K562 (cell line): ENCODE data around the gene UGT1A9. TPM values are rescaled to one million over a fixed set of nuclear protein-coding genes. Genes with fewer than 3 reads are reported as not detected.

ENCODE experiments used
- ATAC-seq: fragments of 200-7000 bp; cut with Tn5 transposase; 3 replicates; pipeline ENCODE4 v1.9.1; 2020; ENCODE audit warnings: moderate library complexity
- BruUV-seq: library from RNA; stranded (reverse); fragments of 400-500 nt; replicated peaks from 2 replicates; lab custom pipeline; 2021; lab: Mats Ljungman, UMichigan
- CTCF ChIA-PET: fragments of 300-600 bp; formaldehyde crosslinking; extraction: SDS; loops from one replicate; lab custom pipeline; 2021; ENCODE audit warnings: low intra/inter-chr PET ratio; lab: Yijun Ruan, JAX
- POLR2A ChIA-PET: fragments of 300-600, 350-650 bp; sonication (Branson Sonifier 250); formaldehyde crosslinking; extraction: SDS; loops from one replicate; lab custom pipeline; 2021; ENCODE audit warnings: antibody characterized with exemption, inconsistent platforms; lab: Yijun Ruan, JAX
- DNase-seq, 4 experiments: peaks; one replicate each; pipeline versions ENCODE4 v3.0.0 to v3.0.0-alpha.2; 2011 to 2018; ENCODE audit warnings: low spot score in 3 of 4, mixed read lengths in 3 of 4; ENCODE audit errors: extremely low read depth in 1 of 4
- FAIRE-seq: peaks from 2 replicates; lab custom pipeline; 2011; peaks lifted over from hg19 to GRCh38; lab: Jason Lieb, UNC
- H2AFZ ChIP-seq: 2 replicates; pipeline ENCODE4 v1.6.0; 2011; ENCODE audit warnings: low read depth, low read length, control low read depth, inconsistent platforms
- H3K27ac ChIP-seq: fragments of 200-600 bp; 3 replicates; pipeline ENCODE4 v1.8.0; 2011; ENCODE audit warnings: low read depth, mild to moderate bottlenecking, control low read depth, inconsistent platforms, low read length, moderate library complexity, mixed read lengths; ENCODE audit errors: extremely low read depth
- H3K27me3 ChIP-seq, 2 experiments: fragments of 300-600 bp in 1 of 2; 2 replicates in 1 of 2; 3 replicates in 1 of 2; pipeline versions ENCODE4 v1.6.0 to v1.8.0; 2011; ENCODE audit warnings: inconsistent platforms in 2 of 2, low read length in 2 of 2, mild to moderate bottlenecking in 1 of 2, mixed read lengths in 1 of 2, moderate library complexity in 1 of 2; ENCODE audit not compliant: control insufficient read depth in 2 of 2, insufficient read depth in 2 of 2
- H3K36me3 ChIP-seq: fragments of 300-600 bp; 3 replicates; pipeline ENCODE4 v1.8.0; 2011; ENCODE audit warnings: mild to moderate bottlenecking, low read length, inconsistent platforms; ENCODE audit not compliant: control insufficient read depth, insufficient read depth
- H3K4me1 ChIP-seq, 2 experiments: fragments of 200-600 bp in 1 of 2; replicated peaks in 1 of 2; 2 replicates in 1 of 2; 3 replicates in 1 of 2; pipeline versions ENCODE4 v1.5.1 to v1.8.0; 2011; ENCODE audit warnings: inconsistent platforms in 2 of 2, low read length in 2 of 2, mild to moderate bottlenecking in 1 of 2, mixed read lengths in 1 of 2, moderate library complexity in 1 of 2; ENCODE audit not compliant: control insufficient read depth in 2 of 2, insufficient read depth in 2 of 2
- H3K4me2 ChIP-seq: 2 replicates; pipeline ENCODE4 v1.6.1; 2011; ENCODE audit warnings: low read length, control low read depth, inconsistent platforms, mixed read lengths; ENCODE audit not compliant: insufficient read depth
- H3K4me3 ChIP-seq: fragments of 200-600 bp; sonication (generic), shearing (Covaris generic); 2 replicates; pipeline ENCODE4 v1.5.1; 2016; ENCODE audit warnings: control low read depth, inconsistent platforms
- H3K79me2 ChIP-seq: fragments of 200-600 bp; 3 replicates; pipeline ENCODE4 v1.8.0; 2011; ENCODE audit warnings: low read length, inconsistent platforms; ENCODE audit not compliant: control insufficient read depth, insufficient read depth
- H3K9ac ChIP-seq, 2 experiments: 2 replicates each; pipeline versions ENCODE4 v1.6.0 to v1.6.1; 2011; ENCODE audit warnings: low read depth in 2 of 2, low read length in 2 of 2, control low read depth in 1 of 2, inconsistent platforms in 1 of 2, mild to moderate bottlenecking in 1 of 2, mixed read lengths in 1 of 2; ENCODE audit not compliant: insufficient read depth in 1 of 2
- H3K9me1 ChIP-seq: one replicate; pipeline ENCODE4 v1.6.0; 2011; ENCODE audit warnings: inconsistent platforms, mild to moderate bottlenecking, low read length, moderate library complexity; ENCODE audit not compliant: control insufficient read depth, insufficient read depth
- H3K9me3 ChIP-seq: replicated peaks from 2 replicates; pipeline ENCODE4 v1.5.1; 2011; ENCODE audit warnings: low read depth, low read length, inconsistent platforms; ENCODE audit not compliant: control insufficient read depth, insufficient read depth
- H4K20me1 ChIP-seq: replicated peaks from 2 replicates; pipeline ENCODE4 v1.6.1; 2011; ENCODE audit warnings: low read length, inconsistent platforms, mixed read lengths; ENCODE audit not compliant: control insufficient read depth, insufficient read depth
- ELF2 ChIP-seq: fragments of 250-450 bp; sonication (Bioruptor Pico); IDR thresholded peaks from 2 replicates; pipeline ENCODE4 v1.5.0; 2021; ENCODE audit warnings: mild to moderate bottlenecking
- ESRRA ChIP-seq: fragments of 450-650 bp; IDR thresholded peaks from 2 replicates; pipeline ENCODE4 v1.6.1; 2014; ENCODE audit warnings: low read depth, mild to moderate bottlenecking, moderate library complexity, borderline replicate concordance
- HNRNPH1 ChIP-seq: fragments of 200-400 bp; formaldehyde crosslinking; optimal IDR thresholded peaks from 2 replicates; pipeline ENCODE3; 2017; ENCODE audit warnings: low read depth, mild to moderate bottlenecking, low read length, moderate library complexity
- HOXB6 ChIP-seq: fragments of 250-450 bp; sonication (Bioruptor Pico); IDR thresholded peaks from 2 replicates; pipeline ENCODE4 v1.5.1; 2022; ENCODE audit warnings: mild to moderate bottlenecking, borderline replicate concordance
- JUND ChIP-seq, 2 experiments: IDR thresholded peaks; 2 replicates in 1 of 2; 3 replicates in 1 of 2; pipeline ENCODE4 v1.6.1; 2011; ENCODE audit warnings: borderline replicate concordance in 2 of 2, low read depth in 2 of 2, low read length in 2 of 2, improper control_type of control experiment in 1 of 2, missing biosample characterization in 1 of 2, missing genetic modification characterization in 1 of 2, missing genetic modification reagents in 1 of 2
- RBM34 ChIP-seq: fragments of 200-400 bp; formaldehyde crosslinking; IDR thresholded peaks from 2 replicates; pipeline ENCODE4 v1.6.1; 2018; ENCODE audit warnings: low read length, borderline replicate concordance; ENCODE audit not compliant: insufficient read depth
- SRSF3 ChIP-seq: fragments of 200-400 bp; formaldehyde crosslinking; IDR thresholded peaks from 2 replicates; pipeline ENCODE4 v1.6.1; 2016; ENCODE audit warnings: mild to moderate bottlenecking, low read length, moderate library complexity; ENCODE audit not compliant: insufficient read depth
- YY1 ChIP-seq, 3 experiments: IDR thresholded peaks; 2 replicates each; pipeline ENCODE4 v1.6.1; 2011; ENCODE audit warnings: low read length in 2 of 3, mild to moderate bottlenecking in 2 of 3, moderate library complexity in 2 of 3, borderline replicate concordance in 1 of 3, control low read depth in 1 of 3, low read depth in 1 of 3; ENCODE audit not compliant: insufficient read depth in 3 of 3, insufficient replicate concordance in 2 of 3, control insufficient read depth in 1 of 3, insufficient read length in 1 of 3; ENCODE audit errors: extremely low read depth in 1 of 3
- ZNF12 ChIP-seq: sonication (generic); formaldehyde crosslinking; IDR thresholded peaks from 2 replicates; pipeline ENCODE4 v1.4.0; 2020; ENCODE audit warnings: mild to moderate bottlenecking, missing genetic modification reagents
- ZNF311 ChIP-seq: fragments of 250-450 bp; sonication (Bioruptor Pico); IDR thresholded peaks from 2 replicates; pipeline ENCODE4 v1.4.0; 2020; ENCODE audit warnings: mild to moderate bottlenecking, moderate library complexity
- ZNF75A ChIP-seq: fragments of 450-650 bp; formaldehyde crosslinking; IDR thresholded peaks from 2 replicates; pipeline ENCODE4 v1.4.0; 2020; ENCODE audit warnings: mild to moderate bottlenecking
- WGBS: fragments of 100-300 bp; shearing (Covaris generic); methylation state at CpG from one replicate; pipeline ENCODE4 v1.1.6; 2016; ENCODE audit warnings: low coverage, mixed read lengths; ENCODE audit not compliant: insufficient coverage; ENCODE audit errors: missing lambda C conversion rate; 5-methylcytosine and 5-hydroxymethylcytosine counted together
- in situ Hi-C: fragments of 300-500 bp; cut with MboI; formaldehyde crosslinking; loops from 4 replicates; pipeline ENCODE4 v1.15.0; 2018; ENCODE audit warnings: inconsistent platforms, mixed read lengths
- intact Hi-C: fragments of 100-400 bp; cut with micrococcal nuclease; formaldehyde crosslinking; loops from 2 replicates; pipeline ENCODE4 v1.14.2; 2022
- polyA plus RNA-seq, 8 experiments: library from polyadenylated mRNA; depleted of rRNA in 4 of 8; stranded (reverse) in 5 of 8; unstranded in 3 of 8; fragments of >200 nt; fragmentation: Nextera tagmentation in 2 of 8; fragmentation: Illumina TruSeq in 1 of 8; extraction: Ambion mirVana in 2 of 8; extraction: Trizol in 1 of 8; gene quantifications; 2 replicates each; pipeline versions ENCODE4 v1.2.1 to v1.2.3, GENCODE V29; 2011 to 2014; ENCODE audit warnings: inconsistent platforms in 1 of 8, missing spikeins in 1 of 8
- total RNA-seq, 7 experiments: library from RNA; depleted of rRNA in 6 of 7; stranded (reverse); fragments of >200 nt in 6 of 7; fragmentation: Illumina TruSeq in 2 of 7; extraction: Trizol in 2 of 7; gene quantifications; 2 replicates each; pipeline versions ENCODE4 v1.2.1 to v1.2.3, GENCODE V29; 2011 to 2021; ENCODE audit warnings: low replicate concordance in 1 of 7
- TF ChIP-seq, protein P1 (sequence below): fragments of 200-800 bp; sonication (Bioruptor generic); IDR thresholded peaks from 2 replicates; pipeline ENCODE4 v1.6.1; 2017; ENCODE audit warnings: missing genetic modification characterization, missing compliant biosample characterization
- TF ChIP-seq, protein P2 (sequence below): sonication (generic); formaldehyde crosslinking; IDR thresholded peaks from 2 replicates; pipeline ENCODE4 v1.8.1; 2023; ENCODE audit warnings: mild to moderate bottlenecking, missing genetic modification reagents, moderate library complexity
- TF ChIP-seq, protein P3 (sequence below): IDR thresholded peaks from 2 replicates; pipeline ENCODE4 v1.6.1; 2016; ENCODE audit warnings: missing genetic modification characterization, missing compliant biosample characterization

The UGT1A9 gene
- total and polyA plus RNA-seq, 9 of the 15 experiments (the other 6 are each of a cell fraction or from before 2014, with no cell fraction given): 0.09 TPM; not detected in 8

DNA sequence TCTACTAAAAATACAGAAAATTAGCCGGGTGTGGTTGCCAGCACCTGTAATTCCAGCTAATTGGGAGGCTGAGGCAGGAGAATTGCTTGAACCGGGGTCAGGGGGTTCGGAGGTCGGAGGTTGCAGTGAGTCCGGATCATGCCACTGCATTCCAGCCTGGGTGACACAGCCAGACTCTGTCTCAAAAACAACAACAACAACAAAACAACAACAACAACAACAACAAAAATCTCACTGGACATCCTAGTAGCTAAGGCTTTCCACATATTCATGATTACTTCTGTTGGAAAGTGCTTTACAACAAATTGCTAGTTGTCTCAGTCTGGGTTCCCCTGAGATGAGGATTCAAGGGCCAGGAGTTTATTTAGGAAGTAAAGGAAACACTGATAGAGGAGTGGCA, 102.2 kb downstream of the UGT1A9 start:
- intact Hi-C loops (no loop called here), in situ Hi-C loops (no loop called here)
- H3K4me1 ChIP-seq: no peaks in the 10 kb centered on the region
- CTCF ChIA-PET: no interaction called here
- FAIRE-seq (no peak), DNase-seq (no peak), ATAC-seq (no peak)
- no peak overlapping the region for H3K4me2 ChIP-seq
- H3K9ac ChIP-seq: no peak overlapping the region
- POLR2A ChIA-PET: no interaction called here
- TF ChIP-seq RBM34 (no peak), HOXB6 (no peak), JUND (IDR thresholded peaks at IDR 0.05; ENCODE audit: borderline replicate concordance, low read depth, low read length) (no peak), JUND (tag; IDR thresholded peaks at IDR 0.05; ENCODE audit: borderline replicate concordance, low read depth, low read length) (no peak), ZNF12 (CRISPR knock-in tag) (no peak), SRSF3 (no peak), ESRRA (no peak), ELF2 (CRISPR knock-in tag) (no peak), ZNF311 (CRISPR knock-in tag) (no peak), HNRNPH1 (no peak), YY1 (IDR thresholded peaks at IDR 0.05; ENCODE audit: borderline replicate concordance in 1 of 3, control insufficient read depth in 1 of 3, extremely low read depth in 1 of 3, insufficient read depth in 3 of 3, insufficient read length in 1 of 3, insufficient replicate concordance in 2 of 3, low read depth in 1 of 3, low read length in 2 of 3) (no peak), ZNF75A (no peak)
- TF ChIP-seq, protein P1, sequence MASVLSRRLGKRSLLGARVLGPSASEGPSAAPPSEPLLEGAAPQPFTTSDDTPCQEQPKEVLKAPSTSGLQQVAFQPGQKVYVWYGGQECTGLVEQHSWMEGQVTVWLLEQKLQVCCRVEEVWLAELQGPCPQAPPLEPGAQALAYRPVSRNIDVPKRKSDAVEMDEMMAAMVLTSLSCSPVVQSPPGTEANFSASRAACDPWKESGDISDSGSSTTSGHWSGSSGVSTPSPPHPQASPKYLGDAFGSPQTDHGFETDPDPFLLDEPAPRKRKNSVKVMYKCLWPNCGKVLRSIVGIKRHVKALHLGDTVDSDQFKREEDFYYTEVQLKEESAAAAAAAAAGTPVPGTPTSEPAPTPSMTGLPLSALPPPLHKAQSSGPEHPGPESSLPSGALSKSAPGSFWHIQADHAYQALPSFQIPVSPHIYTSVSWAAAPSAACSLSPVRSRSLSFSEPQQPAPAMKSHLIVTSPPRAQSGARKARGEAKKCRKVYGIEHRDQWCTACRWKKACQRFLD: no peak
- TF ChIP-seq, protein P2, sequence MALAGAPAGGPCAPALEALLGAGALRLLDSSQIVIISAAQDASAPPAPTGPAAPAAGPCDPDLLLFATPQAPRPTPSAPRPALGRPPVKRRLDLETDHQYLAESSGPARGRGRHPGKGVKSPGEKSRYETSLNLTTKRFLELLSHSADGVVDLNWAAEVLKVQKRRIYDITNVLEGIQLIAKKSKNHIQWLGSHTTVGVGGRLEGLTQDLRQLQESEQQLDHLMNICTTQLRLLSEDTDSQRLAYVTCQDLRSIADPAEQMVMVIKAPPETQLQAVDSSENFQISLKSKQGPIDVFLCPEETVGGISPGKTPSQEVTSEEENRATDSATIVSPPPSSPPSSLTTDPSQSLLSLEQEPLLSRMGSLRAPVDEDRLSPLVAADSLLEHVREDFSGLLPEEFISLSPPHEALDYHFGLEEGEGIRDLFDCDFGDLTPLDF (CRISPR knock-in tag): no peak
- TF ChIP-seq, protein P3, sequence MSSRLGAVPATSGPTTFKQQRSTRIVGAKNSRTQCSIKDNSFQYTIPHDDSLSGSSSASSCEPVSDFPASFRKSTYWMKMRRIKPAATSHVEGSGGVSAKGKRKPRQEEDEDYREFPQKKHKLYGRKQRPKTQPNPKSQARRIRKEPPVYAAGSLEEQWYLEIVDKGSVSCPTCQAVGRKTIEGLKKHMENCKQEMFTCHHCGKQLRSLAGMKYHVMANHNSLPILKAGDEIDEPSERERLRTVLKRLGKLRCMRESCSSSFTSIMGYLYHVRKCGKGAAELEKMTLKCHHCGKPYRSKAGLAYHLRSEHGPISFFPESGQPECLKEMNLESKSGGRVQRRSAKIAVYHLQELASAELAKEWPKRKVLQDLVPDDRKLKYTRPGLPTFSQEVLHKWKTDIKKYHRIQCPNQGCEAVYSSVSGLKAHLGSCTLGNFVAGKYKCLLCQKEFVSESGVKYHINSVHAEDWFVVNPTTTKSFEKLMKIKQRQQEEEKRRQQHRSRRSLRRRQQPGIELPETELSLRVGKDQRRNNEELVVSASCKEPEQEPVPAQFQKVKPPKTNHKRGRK: no peak
- no peaks in the 10 kb centered on the region for H3K9me1 ChIP-seq
- no peaks in the 10 kb centered on the region for H4K20me1 ChIP-seq
- no peak overlapping the region for H2AFZ ChIP-seq
- H3K9me3 ChIP-seq: no peaks in the 10 kb centered on the region
- 5% methylated on average over 4 of the region's 5 CpGs for WGBS
- no peaks in the 10 kb centered on the region for H3K36me3 ChIP-seq
- peaks cover 0 to 13% of the 10 kb centered on the region in 2 experiments; a peak in 2 of 5 replicates for H3K27me3 ChIP-seq
- H3K4me3 ChIP-seq: no peak overlapping the region
- BruUV-seq: no TSS peak
- no peak overlapping the region for H3K27ac ChIP-seq
- no peaks in the 10 kb centered on the region for H3K79me2 ChIP-seq
